H1 (cell line): Measurements from ENCODE around the gene PITRM1.

Experiments
- BACH1 ChIP-seq: IDR thresholded peaks from 2 replicates; pipeline ENCODE4 v1.6.1; 2012; ENCODE audit warnings: low read length, improper control_type of control experiment
- CBX5 ChIP-seq: fragments of 300-800, 300-1000 bp; sonication (generic); IDR thresholded peaks from 2 replicates; pipeline ENCODE4 v1.7.1; 2016; ENCODE audit warnings: antibody characterized with exemption, low read length, low read depth
- EP300 ChIP-seq, 2 experiments: IDR thresholded peaks; 1 replicate in 1 of 2; 2 replicates in 1 of 2; pipeline ENCODE4 v1.6.1; 2011 to 2012; ENCODE audit warnings: low read depth in 2 of 2, low read length in 2 of 2, mild to moderate bottlenecking in 2 of 2, borderline replicate concordance in 1 of 2, inconsistent platforms in 1 of 2, moderate library complexity in 1 of 2
- EZH2 ChIP-seq: fragments of 200-600 bp; sonication (generic); IDR thresholded peaks from 2 replicates; pipeline ENCODE4 v1.7.1; 2012; ENCODE audit warnings: low read depth, mild to moderate bottlenecking, moderate library complexity, low read length, inconsistent platforms; ENCODE audit not compliant: severe bottlenecking
- RAD21 ChIP-seq, 2 experiments: IDR thresholded peaks in 1 of 2; conservative IDR thresholded peaks in 1 of 2; 2 replicates each; pipeline ENCODE4 v1.6.1; 2011; ENCODE audit warnings: low read depth in 2 of 2, low read length in 2 of 2, improper control_type of control experiment in 1 of 2, inconsistent platforms in 1 of 2, mild to moderate bottlenecking in 1 of 2, moderate library complexity in 1 of 2
- SP1 ChIP-seq: IDR thresholded peaks from 2 replicates; pipeline ENCODE4 v1.6.1; 2011; ENCODE audit warnings: low read depth, low read length
- TAF1 ChIP-seq: IDR thresholded peaks from 2 replicates; pipeline ENCODE4 v1.6.1; 2011; ENCODE audit warnings: mild to moderate bottlenecking, low read depth, low read length
- TF ChIP-seq, protein P1 (sequence below), 3 experiments: IDR thresholded peaks; 1 replicate in 2 of 3; 2 replicates in 1 of 3; pipeline versions ENCODE4 v1.5.1 to v1.6.1; 2011; ENCODE audit warnings: low read length in 3 of 3, mild to moderate bottlenecking in 3 of 3, inconsistent platforms in 2 of 3, low read depth in 1 of 3, moderate library complexity in 1 of 3; ENCODE audit not compliant: insufficient read depth in 1 of 3; ENCODE audit errors: control extremely low read depth in 1 of 3

DNA sequence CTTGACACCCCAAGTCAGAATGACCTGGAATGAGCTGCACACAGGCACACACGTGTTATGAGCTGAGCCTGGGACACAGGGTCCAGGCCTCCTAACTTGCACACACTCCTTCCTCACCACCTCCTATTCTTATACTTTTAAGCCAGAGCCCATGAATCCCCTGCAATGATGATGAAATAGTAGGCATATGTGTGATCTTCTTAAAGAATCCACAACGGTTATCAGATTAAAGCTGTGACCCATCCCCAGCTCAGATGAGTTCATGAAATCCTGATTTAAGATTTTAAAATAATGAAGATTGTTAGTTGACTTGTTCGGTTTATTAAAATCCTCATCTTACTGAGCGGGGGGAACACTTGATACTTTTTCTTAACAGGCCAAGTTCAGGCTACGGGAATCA is 38.6 kb downstream of the PITRM1 start:
- TF ChIP-seq, protein P1, sequence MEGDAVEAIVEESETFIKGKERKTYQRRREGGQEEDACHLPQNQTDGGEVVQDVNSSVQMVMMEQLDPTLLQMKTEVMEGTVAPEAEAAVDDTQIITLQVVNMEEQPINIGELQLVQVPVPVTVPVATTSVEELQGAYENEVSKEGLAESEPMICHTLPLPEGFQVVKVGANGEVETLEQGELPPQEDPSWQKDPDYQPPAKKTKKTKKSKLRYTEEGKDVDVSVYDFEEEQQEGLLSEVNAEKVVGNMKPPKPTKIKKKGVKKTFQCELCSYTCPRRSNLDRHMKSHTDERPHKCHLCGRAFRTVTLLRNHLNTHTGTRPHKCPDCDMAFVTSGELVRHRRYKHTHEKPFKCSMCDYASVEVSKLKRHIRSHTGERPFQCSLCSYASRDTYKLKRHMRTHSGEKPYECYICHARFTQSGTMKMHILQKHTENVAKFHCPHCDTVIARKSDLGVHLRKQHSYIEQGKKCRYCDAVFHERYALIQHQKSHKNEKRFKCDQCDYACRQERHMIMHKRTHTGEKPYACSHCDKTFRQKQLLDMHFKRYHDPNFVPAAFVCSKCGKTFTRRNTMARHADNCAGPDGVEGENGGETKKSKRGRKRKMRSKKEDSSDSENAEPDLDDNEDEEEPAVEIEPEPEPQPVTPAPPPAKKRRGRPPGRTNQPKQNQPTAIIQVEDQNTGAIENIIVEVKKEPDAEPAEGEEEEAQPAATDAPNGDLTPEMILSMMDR (IDR thresholded peaks at IDR 0.05; ENCODE audit: control extremely low read depth in 1 of 3, insufficient read depth in 1 of 3, low read depth in 1 of 3, low read length in 3 of 3) = no peak
- TF ChIP-seq BACH1 = no peak
- no peak for TF ChIP-seq RAD21 (IDR thresholded peaks at IDR 0.05 in 1 of 2, conservative IDR thresholded peaks at IDR 0.05 in 1 of 2; ENCODE audit: low read depth in 2 of 2, low read length in 2 of 2)
- TF ChIP-seq SP1 = no peak
- TF ChIP-seq EZH2 = no peak
- no peak for TF ChIP-seq TAF1
- no peak for TF ChIP-seq EP300 (IDR thresholded peaks at IDR 0.05; ENCODE audit: borderline replicate concordance in 1 of 2, low read depth in 2 of 2, low read length in 2 of 2)
- no peak for TF ChIP-seq CBX5
